HG02870 (cell line): ENCODE results near the gene NEURL4.
A peak's percentile ranks its signal among the peaks of the same experiment; 100 is the strongest.
"Not testable (repeated sequence)": the region's sequence is repeated elsewhere in the genome, so short reads cannot be mapped to it uniquely, and the experiment has no call there.

Experiments used
- ATAC-seq: cut with Tn5 transposase; IDR thresholded peaks from one replicate; pipeline ENCODE4 v1.9.1; 2021; ENCODE audit warnings: mild to moderate bottlenecking, moderate library complexity; ENCODE audit not compliant: unreplicated experiment

The NEURL4 gene

DNA sequence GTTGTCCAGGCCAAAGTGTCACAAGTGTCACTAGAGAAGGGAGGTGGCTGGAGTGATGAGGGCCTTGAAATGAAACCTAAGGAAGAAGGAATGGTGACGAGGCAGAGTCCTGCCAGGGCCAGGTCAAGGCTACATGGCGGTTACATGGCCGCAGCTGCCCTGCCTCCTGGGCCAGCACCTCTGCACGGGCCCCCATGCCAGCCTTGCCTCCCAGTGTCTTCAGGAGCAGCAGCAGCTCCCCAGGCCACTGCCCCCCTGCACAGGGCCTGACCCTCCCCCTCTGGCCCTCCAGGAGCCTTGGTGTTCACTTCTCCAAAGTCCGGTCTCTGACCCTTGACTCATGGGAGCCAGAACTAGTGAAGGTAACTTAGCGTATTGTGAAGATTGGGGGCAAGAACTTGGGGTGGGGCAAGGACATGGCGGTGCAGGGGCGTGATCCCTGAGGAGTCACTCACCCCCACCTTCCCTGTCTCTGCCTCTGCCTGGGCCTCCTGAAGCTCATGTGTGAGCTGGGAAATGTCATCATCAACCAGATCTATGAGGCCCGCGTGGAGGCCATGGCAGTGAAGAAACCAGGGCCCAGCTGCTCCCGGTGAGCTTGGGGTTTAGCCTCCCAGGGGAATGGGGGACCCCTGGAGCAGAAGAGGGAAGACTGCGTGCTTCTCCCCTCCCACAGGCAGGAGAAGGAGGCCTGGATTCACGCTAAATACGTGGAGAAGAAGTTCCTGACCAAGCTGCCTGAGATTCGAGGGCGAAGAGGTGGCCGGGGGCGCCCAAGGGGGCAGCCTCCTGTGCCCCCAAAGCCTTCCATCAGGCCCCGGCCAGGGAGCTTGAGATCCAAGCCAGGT is 18.7 kb upstream of the NEURL4 start:
- ATAC-seq: no peak

DNA sequence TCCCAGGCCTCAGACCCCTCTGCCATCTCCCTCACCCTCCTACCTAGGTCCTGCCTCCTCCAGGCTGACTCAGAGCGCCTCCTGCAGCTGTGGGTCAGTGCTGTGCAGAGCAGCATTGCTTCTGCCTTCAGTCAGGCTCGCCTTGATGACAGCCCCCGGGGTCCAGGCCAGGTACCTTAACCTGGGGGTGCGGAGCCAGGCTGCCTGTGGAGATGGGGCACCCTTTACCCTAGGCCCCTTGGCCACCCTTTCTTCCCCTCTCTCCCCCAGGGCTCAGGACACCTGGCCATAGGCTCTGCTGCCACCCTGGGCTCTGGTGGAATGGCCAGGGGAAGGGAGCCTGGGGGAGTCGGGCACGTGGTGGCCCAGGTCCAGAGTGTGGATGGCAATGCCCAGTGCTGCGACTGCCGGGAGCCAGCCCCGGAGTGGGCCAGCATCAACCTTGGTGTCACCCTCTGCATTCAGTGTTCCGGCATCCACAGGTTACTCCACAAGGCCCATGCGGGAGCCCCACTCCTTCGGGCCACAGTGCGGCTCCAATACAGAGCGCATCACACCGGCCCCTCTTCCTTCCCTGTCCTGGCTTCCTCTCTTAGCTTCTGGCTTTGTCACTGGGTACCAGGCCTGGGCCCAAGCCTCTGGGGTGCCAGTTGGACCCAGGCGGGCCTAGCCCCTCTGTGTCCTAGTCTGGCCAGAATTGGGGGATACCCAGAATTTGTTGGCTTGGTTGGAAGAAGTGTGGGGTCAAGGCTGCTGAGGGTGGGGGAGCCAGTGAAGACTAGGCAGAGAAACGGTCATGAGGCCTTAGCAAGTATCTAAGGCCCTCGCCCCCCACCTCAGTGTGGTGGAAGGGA is 17.9 kb upstream of the NEURL4 start:
- ATAC-seq: no peak

DNA sequence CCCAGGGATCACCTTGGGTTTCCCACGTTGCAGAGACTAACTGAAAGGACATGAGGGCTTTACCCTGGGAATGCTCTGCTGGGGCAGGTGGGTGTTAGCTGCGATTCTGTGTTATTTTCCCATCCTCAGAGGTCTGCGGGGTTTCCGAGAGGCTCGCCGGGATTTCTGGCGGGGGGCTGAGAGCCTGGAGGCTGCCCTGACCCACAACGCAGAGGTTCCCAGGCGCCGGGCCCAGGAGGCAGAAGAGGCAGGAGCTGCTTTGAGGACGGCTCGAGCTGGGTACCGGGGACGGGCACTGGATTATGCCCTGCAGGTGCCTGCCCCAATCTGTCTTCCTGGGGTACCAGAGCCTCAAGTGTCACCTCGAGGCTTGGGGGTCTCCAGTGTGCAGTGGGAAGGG is 14.1 kb upstream of the NEURL4 start:
- no peak for ATAC-seq

DNA sequence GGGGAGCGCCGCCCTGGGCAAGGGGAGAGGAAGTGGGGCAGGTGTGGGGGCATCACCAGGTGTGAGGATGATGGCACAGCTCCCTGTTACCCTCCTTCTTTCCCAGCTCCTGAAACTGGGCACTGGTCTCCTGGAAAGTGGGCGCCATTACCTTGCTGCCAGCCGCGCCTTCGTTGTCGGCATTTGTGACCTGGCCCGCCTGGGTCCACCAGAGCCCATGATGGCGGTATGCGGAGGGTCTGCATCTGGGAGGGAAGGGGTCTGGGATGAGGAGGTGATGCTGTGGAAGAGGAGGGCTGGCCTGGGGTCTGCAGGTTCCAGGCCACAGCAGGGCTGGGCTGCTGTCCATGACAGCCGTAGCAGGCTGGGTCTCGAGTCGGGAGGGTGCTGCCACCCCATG is 12.7 kb upstream of the NEURL4 start:
- ATAC-seq: no peak

DNA sequence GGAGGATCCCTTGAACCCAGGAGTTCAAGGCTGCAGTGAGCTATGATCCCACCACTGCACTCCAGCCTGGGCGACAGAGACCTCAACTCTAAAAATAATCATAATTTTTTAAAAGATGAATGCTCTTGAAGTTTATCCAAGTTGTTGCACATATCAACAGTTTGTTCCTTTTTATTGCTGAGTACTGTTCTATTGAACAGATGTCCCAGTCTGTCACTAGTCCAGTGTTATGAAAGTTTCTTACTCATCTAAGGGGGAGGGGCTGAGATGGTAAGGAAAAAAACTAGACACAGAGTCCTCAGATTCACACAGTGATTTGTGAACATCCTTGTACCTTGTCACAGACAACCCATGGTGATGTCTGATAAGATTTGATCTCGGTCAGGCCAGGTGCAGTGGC is 11.0 kb upstream of the NEURL4 start:
- no peak for ATAC-seq

DNA sequence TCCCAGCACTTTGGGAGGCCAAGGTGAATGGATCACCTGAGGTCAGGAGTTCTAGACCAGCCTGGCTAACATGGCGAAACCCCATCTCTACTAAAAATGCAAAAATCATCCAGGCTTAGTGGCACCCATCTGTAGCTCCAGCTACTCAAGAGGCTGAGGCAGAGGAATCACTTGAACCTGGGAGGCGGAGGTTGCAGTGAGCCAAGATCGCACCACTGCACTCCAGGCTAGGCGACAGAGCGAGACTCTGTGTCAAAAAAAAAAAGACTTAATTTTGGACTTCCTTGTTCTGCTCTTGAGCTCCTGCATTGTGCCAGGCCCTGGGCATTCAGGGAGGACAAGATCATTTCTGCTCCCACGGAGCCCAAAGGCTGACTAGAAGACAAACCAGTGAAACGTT is 8.5 kb upstream of the NEURL4 start:
- not testable (repeated sequence) for ATAC-seq

DNA sequence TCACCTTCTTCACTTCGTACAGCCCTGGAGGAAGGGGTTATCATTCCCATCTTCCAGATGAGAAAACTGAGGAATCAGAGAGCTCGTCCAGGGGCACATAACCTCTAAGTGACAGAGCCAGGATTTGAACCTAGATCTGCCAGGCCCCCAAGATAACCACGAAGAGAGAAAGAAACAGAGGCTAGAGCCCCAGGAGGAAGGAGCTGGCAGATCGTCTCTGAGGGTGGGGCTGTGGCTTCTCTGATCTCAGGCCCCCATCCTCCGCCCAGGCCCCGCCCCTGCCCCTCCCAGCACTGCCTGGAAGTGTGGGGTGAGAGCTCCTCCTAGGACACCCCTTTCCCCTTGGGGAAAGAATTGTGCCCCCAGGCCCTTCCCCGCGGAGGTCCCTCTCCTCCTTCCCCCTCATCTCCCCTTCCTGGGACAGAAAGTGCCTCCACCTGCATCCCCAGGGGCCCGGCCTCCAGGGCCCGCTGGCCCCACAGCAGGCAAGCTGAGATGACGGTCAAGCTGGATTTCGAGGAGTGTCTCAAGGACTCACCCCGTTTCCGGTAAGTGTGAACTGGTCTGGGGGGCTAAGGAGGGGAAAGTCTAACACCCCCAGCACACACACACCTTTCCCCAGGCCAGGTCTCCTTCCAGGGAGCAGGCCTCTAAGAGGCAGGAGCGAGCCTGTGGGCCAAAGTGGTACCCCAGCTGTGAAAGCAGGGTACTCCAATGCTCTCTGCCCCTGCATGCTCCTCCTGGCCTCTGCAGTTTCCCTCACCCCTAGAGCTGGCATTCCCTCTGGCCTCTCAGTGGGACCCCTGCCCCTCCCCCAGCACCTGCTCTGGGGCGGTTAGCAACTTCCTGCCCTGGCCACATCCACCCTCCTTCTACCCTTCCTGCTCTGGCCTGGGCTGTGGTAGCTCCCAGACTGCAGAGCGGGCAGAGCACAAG is 7.4 kb upstream of the NEURL4 start, which contains the start of gene ACAP1:
TSS of gene ACAP1 (plus strand) at position 290 of the 936 bp plus-strand sequence. CDS start at position 496, 206 bp downstream.
- no peak for ATAC-seq

DNA sequence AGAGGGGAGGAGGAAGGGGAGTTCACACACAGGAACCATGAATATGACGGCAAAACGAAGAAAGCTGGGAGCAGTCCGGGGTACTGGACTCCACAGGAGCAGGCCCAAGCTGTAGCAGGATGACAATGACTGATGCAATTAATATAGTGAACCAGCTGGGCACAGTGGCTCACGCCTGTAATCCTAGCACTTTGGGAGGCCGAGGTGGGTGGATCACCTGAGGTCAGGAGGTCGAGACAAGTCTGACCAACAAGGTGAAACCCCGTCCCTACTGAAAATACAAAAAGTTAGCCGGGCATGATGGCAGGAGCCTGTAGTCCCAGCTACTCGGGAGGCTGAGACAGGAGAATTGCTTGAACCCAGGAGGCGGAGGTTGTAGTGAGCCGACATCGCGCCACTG is 6.6 kb upstream of the NEURL4 start:
- ATAC-seq: not testable (repeated sequence)

DNA sequence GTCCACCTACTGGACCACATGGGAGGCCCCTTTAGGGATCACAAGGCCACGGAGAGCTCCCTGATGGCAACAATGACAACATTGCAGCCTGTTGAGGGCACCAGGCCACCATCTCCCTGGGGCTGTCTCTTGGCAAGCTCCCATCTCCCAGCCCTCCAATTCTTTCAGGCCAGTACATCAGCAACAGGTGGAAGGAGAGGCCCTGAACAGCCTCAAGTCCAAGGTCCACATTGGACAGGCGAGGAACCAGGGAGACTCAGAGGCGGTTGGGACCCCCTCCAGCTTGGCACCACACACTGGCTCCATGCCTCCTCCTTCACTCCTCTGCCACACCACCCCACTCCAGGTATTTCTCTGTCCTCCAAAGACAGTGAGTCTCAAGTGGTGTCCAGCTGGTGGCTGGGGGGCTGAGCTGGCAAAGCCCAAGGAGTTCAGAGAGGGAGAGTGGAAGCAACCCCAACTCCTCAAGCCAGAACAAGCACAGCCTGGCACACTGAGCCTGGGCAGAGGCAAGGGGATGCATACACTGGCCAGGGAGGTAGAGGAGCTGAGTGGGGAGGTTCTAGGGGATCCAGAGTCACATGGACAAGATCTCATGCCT is 5.9 kb upstream of the NEURL4 start:
- ATAC-seq: no peak

DNA sequence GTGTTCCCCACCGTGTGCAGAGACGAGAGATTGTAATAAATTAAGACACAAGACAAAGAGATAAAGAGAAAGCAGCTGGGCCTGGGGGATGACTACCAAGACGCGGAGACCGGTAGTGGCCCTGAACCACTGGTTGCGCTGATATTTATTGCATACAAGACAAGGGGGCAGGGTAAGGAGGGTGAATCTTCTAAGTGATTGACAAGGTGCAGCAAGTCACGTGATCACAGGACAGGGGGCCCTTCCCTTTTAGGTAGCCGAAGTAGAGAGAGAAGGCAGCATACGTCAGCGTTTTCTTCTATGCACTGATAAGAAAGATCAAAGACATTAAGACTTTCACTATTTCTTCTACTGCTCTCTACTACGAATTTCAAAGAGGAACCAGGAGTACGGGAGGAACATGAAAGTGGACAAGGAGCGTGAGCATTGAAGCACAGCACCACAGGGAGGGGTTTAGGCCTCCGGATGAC is 3.5 kb upstream of the NEURL4 start:
- not testable (repeated sequence) for ATAC-seq

DNA sequence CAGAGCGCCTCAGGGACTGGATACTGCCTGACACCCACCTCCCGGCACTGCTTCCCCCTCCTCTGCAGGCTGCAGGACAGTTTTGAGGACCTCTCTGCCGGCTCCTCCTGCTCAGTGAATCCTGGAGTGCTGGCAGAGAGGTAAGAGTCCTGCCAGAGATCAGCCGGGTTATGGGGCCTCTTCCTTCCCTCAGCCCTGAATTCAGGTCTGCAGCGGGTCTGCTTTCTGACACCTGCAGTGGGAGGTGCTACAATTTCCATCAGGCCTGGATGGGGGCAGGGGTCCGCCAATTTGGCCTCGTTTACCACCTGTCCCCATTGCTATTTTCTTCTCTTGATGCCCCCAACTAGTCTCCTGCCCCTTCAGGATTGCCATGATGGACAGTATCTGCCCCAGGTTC is 3.0 kb upstream of the NEURL4 start:
- ATAC-seq: no peak

DNA sequence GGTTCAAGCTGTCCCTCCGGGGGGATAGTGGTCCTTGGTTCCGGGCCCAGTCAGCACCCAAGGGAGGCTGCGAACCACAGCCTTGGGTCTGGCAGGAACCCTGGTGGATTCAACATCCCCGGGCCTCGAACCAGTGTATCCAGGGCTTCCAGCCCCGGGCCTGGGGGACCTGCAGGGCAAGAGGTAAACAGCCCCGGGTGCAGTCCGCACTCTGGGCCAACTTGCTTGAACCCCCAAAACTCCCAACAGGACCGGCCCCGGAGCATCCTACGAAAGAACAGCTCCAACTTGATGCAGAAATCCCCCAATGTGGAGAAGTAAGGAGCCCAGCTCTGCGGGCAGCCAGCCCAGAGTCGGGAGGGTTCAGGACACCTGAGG is 1.5 kb upstream of the NEURL4 start:
- no peak for ATAC-seq

DNA sequence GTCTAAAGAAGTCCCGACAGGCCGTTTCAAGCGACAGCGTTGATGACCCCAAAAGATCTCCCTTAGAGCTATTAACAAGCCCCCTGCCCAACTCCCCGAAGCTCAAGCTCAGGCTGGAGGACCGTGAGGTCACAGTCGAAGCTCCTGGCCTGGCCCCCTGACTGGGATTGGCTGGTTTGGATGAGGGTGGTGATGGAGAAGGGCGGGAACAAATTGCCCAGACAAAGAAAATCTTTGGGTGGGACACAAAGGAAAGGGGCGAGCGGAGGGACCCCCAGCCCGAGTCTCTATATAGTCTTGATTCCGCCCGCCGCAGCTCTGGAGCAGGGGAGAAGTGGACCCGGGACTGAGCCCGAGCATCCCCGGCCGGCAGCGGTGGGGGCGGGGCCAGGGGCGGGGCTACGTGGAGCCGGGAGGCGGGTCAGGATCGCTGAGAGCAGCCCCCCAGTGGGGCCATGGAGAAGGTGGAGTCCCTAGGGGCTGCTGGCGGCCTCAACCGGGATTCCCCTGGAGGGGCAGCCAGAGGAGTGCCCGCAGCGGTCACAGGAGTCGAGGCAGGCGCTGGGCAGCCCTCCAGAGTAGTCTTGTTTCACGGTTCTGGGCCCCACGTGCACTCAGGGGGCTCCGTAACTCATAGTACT is 982 bp upstream of the NEURL4 start:
- peak; percentile 34 for ATAC-seq

DNA sequence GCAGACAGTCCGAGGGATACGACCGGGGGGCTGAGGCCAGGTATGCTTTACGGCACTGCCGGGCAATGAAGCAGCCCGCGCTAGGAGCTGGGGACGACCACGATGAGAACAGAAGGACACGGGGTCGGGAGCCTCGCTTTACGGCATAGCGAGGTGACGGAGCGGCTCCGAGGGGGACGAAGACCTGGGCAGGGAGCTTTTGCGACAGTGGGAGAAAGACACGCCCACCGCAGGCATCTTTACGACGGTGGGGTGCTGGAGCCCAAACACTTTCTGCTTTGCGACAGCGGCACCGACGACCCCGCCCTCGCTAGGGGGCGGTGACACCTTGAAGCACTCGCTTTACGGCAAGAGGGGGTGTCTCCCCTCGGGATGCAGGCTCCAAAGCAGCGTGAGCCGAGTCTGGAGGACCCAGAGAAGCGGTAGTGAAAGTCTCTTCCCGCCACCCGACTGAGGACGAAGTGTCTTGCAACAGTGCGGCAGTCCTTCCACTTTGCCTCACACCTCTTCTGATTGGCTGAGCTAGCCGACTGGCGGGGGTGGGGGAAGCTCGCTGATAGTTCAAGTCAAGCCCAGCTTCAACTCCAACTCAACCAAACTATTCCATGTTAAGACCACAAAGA is 350 bp upstream of the NEURL4 start:
- ATAC-seq: peak; percentile 62

DNA sequence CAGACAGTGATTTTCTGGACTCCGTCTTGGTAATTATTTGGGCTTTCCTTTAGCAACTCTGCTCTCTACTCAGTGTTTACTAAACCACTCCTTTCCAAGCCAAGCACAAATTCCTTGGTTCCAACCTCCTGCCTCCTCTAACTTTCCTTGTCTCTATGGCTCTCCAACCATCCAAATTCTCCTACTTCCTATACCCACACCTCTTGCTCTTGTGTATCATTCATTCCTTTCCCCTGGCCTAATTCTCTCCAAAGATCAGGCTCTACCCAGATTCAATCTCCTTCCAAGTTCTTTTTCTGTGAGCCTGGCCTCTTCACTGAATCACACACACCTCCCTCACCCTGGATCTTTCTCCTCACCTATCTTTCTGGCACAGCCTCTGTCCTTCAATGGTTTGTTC is 1.1 kb downstream of the NEURL4 start:
- no peak for ATAC-seq

DNA sequence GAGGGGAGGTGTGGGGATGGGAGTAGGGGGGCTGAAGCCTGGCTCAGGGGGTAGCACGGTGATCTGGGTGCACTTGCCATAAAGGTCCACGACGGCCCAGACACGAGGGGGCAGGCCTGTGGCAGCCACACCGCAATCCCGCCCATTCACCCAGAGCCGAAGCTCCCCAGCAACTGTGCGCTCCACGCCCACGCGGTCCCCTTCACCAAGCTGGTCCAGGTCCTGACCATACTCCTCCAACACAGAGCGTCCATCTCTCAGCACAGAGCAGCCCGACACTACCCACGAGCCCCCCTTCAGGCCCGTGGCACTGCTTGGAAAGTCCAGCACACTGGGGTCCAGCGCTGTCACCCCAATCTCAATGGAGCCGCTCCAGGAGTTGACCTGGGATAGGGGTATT is 1.6 kb downstream of the NEURL4 start:
- no peak for ATAC-seq

DNA sequence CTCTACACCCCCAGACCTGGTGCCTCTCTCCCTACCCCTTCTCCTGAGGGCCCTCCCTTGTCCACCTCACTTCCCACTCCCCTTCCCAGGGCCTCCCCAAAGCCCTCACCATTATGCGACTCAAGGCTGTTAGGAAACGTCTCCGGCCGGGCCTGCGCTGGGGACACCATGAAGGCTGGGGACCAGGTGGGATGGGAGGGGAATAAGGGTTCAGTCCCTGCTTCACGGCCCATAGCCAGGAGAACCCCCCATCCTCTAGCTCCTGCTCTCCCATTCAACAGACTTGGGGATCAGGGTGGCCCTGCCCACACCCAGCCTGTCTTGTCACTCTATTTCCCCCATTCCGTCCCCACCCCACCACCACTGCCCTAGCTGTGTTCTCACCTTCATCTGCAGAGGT is 2.1 kb downstream of the NEURL4 start:
- no peak for ATAC-seq

DNA sequence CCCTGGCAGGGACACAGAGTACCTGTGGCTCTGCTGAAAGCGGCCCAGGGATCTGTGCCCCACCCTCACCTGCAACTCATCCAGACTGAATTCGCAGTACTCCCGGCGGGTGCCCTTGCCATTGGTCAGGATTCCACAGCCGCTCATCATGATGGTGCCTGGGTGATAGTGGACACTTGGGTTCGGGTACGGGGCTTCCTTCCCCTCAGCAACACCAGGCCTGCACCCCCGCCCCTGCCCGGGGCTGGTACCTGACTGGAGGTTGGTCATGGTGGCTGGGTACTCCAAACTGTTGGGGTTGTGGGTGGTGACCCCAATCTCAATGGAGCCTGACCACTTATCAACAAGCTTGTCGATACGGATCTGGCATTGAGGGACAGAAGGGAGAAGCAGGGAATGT is 2.9 kb downstream of the NEURL4 start:
- no peak for ATAC-seq

DNA sequence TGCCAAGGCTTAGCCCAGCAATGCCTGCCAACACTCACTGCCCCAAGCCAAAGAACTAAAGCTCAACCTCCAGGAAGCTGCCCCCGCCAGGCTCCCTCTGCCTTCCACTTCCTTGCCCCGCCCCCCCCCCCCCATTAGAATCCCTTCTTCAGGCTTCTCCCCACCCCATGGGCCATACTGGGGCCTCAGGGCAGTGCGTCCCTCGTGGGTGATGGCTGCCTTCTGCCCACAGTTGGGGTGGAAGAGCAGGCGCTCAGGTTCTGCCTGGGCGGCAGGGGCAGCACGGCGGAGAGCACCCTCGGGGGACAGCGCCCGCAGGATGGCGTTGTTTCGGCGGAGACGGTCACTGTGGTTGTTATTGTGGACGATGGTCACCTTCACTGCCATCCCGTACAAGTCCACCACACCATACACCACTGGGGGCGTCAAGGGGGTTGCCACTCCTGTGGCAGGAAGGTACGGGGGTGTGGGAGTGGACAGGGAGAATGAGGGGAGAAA is 4.1 kb downstream of the NEURL4 start:
- no peak for ATAC-seq
